Measurements from ENCODE around the gene KY. TPM values are rescaled to one million over a fixed set of nuclear protein-coding genes. Genes with fewer than 3 reads are reported as not detected.

KY gene
- total RNA-seq, 1 experiment from 2014 or later: 1.5 TPM

DNA sequence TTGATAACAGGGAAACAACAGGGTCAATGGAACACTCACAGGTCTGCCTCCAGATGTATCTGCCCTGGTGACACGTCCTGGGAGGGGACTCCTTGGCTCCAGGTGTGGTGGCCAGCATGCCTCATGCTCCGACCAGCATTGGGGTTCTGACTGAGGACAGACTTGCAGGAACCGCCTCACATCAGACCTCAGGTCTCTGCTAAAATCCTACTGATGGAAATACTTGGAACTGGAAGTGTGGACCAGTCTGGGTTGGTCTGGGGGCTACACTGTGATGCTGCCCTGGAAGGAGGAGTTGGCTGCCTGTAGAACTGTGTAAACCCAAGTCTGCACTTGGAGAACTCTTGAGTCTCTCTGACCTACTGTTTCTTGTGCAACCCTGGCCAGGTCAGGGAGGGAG lies 17.1 kb upstream of the KY start:
- no peak for DNase-seq (ENCODE audit: low read depth)

DNA sequence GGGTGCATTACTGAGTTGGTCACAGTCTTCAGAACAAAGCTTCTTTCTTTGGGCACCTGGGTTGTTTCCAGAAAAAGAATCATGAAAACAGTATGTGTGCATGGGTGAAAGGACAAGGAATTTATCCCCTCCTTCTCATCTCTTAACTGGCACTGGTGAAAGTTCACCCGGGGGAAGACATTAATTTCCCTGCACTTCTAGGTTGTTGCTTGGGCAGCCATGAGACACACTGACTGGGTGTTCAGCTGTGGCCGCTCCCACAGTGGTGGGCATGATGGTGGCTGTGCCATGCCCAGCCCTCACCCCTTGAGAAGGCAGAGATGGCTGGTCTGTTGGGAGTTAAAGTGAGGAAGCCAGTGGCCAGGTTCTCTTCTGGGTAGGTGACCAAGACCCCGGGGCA lies 16.6 kb upstream of the KY start:
- no peak for DNase-seq (ENCODE audit: low read depth)

DNA sequence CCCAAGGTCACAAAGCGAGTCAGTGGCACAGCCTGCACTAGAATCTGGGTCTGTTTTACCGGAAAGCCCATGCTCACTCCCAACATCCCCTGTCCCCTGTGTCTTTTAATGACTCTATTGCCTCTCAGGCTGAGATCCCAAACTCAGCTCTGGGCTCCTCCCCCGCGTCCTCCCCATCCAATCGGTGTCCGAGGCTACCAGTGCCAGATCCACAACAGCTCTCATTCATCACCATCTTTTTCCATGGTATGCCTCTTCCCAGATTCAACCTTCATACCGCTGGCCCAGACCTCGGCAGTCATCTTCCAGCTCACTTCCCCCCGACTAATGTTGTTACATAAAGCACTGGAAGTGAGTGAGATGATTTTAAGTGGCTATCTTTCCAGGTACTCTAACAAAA lies 16.1 kb upstream of the KY start:
- peak; percentile 49 for DNase-seq (ENCODE audit: low read depth)

DNA sequence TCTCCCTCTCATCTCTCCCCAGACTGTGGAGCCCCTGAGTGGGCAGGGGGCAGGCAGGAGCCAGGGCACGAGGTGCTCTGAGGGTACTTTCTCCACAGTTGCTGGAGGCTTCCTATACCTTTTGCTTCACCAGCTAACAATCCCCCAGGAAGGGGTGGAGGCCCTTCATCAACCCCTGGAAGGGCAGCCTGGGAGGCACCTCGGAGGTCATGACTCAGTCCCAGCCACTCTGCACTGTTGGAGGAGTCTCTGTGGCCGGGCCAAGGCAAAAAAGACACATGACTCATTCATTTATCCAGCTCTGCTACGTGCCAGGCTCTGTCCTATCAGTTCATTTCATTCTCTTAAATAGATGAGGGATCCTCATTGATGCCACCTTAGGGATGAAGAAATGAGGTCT lies 15.6 kb upstream of the KY start:
- peak; percentile 88 for DNase-seq (ENCODE audit: low read depth)

DNA sequence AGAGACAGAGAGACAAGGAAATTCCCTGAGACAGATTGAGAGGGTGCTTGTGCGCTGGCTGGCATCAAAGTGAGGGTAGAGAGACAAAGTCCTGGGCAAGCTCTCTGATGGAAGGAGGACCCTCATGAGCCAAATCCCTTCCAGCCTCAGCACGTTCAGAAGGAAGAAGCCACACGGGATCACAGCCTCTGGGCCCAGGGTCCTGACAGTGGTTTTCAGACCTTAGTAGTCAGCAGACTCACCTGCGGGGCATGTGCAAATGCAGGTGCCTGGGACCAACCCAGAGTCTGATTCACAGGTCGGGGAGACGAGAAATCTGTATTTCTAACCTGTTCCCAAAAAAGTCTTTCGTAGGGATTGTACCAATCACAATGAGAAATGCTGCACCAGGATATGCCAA lies 15.2 kb upstream of the KY start:
- no peak for DNase-seq (ENCODE audit: low read depth)

DNA sequence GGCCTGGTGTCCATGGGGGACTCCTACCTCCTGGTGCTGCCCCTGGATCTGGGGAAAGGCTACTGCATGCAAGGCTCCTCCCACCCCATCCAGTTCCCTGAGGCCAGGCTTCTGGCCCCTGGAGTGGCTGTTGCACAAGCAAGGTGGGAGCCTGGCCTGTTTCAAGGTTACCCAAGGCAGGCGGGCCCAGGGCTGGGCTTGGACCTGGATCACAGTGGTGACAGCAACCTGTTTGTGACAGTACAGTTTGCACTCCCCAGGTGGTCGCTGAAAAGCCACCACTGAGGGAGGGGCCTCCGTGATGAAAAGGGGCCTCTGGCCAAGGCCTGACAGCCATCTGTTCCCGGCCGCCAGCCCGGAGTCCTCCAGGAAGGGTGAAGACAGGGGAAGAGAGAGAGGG lies 14.4 kb upstream of the KY start:
- no peak for DNase-seq (ENCODE audit: low read depth)

DNA sequence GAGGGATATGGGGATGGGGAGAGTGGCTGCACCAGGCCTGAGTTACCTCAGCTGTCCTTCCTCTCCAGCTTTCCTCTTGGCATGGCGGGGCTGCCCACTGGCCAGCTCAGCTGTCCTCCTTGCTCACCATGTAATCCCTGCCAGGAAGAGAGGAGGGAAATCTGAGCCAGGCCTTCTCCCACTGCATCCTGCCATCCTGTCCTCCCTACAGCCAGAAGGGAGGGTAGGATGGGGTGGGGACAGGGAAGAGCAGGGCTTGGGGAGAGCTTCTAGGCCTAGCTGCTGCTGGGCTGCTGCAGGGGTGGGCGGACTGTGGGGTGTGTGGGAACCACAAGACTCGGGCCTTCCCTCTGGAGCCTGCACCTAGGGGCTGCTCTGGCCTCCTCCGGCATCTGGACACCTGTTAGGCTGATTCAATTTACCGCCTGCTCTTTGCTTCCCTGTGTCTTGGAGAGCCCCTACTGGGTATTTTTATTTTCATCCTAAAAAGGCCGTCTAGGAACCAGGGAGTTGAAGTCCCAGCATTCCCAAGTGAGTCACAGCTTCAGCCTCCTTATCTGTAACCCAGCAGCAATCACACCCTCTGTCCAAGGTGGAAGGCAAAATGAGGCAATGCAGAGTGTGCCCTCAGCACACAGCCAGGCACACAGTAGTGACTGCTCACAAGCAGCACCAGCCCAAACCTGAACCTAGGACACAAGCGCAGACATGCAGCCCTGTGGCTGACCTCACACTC lies 13.1 kb upstream of the KY start:
- DNase-seq (ENCODE audit: low read depth): peak; percentile 51

DNA sequence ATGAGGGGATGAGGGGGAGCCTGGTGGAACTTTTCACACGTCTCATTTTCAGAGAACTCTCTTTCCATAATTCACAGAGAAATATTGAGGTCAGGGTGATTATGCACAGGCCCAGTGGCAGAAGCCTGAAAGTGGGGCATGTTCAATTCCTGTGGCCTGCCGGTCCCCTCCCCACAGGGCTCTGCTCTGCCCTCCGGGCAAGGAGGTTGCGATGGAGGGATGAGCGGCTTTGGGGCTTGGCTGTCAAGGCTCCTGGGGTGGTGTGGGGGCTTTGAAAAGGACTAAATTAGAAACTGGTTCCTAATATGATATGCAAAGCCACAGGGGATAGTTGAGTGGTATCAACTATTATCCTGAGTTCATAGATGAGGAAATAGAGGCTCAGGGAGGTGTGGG lies 9.2 kb upstream of the KY start:
- DNase-seq (ENCODE audit: low read depth): no peak

DNA sequence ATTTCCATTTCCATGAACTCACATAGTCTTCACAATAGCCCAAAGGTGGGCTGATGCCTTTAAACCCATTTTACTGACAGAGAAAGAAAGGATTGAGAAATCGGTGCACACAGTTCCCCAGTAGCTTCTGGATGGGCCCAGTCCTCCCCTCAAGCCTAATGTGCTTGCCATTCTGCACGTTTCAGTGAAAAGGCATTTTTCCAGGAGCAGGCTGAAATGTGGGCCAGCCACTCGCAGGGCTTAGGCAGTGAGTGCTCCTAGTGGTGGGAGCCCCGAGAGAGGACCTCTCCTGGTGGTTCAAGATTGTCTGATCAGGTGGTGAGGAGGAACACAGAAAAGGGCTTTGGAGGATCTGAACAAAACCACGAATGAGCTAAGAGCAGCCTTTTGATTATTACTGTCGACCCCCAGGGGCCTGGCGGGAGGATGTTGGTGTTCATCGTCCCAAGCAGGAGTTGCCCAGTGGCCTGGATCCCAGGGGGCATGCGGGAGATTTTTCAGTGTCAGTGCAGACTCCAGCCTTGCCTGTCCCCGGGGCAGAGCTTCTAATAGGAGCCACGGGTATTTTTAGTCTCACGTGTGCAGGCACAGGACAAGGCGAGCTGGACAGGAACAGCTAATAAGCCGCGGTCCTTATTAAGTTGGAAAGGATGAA lies 8.7 kb upstream of the KY start:
- no peak for DNase-seq (ENCODE audit: low read depth)

DNA sequence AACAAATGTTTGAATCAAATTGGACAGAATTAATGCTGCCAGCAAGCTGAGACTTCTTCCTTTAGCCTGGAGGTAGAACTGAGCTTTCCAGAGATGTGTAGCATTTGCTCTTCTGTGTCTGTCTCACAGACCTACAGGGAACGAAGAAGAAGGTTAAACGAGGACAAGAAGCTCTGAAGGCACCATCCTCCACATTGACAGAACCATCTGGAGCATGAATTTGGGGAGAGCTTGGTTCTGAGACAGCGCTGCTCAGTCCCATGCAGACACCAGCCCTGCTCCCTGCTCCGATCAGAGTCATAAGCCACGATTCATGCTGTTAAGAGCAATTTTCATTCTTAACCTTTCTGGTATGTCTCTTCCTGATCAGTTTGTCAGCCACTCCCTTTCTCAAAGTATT lies 7.7 kb upstream of the KY start:
- DNase-seq (ENCODE audit: low read depth): no peak

DNA sequence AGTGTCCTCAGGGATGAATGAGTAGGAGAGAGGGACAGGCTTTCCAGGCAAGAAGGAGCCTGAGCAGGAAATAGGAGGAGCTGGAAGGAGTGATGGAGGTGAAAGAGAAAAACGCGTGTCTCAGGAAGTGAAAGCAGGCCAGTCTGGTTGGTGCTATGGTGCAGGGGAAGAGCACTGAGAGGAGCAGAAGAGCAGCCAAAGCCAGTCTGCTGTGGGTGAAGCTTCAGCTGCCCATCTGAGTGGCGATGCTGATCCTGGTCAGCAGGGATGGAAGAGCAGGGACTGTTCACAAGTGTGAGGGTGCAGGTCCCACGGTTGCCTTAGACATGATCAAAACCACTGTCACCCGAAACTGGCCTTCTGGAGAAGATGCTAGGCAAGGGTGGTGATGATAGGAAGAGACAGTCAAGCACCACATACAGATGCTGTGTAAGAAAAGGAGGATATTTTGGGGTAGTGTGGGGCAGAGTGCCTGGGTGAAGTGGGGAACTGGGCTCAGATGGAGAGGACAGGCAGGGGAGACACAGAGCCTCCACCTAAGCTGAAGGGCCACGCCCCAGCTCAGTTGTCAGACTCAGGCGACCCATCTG lies 5.5 kb upstream of the KY start:
- no peak for DNase-seq (ENCODE audit: low read depth)

DNA sequence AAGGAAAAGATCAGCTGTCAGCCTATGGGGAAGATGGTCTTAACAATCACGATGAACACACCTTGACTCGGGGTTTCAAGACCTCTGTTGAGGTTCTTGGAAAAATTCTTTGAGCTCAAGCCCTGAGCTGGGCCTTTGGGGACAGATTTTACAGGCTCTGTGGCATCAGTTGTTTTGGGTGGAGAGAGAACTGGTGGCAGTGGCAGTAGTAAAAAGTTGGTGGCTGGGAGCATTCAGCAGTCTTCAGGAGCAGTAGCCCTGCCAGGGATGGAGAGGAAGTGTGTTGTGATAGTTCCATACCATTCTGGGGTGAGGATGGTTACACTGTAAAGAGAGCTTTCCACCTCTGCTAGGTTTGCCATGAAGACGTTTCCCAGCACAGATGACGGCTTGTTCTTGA lies 4.9 kb upstream of the KY start:
- DNase-seq (ENCODE audit: low read depth): no peak

DNA sequence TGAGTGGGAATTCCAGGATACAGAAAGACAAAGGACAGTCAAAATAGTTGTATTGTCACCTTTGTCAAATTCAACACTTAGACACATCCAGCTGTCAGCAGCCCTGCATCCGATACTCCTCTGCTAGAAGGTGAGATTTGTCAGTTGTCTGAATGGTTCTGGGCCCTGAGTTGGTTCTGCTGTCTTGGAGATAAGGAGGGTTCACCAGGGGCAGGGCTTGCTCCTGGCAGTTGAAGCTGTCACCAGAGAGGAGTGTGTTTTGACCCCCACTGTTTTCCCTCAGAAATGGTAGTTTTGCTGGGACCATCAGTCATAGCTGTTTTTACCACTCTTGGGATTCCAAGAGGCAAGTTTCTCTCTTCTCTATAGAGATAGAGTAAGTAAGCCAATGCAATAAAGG lies 3.2 kb upstream of the KY start:
- DNase-seq (ENCODE audit: low read depth): no peak

DNA sequence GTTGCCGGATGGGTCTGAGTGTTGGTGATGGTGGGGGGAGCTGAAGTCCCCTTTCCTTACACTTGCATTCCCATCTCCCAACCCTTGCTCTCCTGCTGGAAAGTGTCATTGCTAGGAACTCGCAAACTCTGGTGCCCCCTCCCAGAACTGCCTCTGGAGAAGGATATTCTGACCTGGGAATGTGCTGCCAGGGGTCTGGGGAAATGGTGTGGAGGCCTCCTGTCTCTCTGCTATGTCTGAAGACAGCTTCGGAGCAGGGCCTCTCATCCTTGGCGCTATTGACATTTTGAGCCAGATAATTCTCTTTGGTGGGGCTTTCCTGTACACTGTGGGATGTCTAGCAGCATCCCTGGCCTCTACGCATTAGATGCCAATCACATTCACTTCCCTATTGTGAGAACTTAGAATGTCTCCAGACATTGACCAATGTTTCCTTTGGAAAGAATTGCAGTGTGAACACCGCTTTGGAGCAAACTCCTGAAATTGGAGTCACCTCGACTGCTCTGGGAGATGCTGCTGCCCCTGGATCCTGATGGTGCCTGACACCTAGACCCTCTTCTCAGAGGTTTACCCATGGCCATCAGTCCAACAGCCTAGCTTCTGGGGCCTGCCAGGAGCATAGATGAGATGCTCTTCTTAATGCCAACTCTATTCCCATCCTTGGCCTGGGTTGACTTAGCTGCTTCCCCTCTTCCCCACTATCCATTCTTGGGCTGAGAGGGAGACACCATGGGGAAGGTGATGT lies 2.2 kb upstream of the KY start:
- DNase-seq (ENCODE audit: low read depth): no peak

DNA sequence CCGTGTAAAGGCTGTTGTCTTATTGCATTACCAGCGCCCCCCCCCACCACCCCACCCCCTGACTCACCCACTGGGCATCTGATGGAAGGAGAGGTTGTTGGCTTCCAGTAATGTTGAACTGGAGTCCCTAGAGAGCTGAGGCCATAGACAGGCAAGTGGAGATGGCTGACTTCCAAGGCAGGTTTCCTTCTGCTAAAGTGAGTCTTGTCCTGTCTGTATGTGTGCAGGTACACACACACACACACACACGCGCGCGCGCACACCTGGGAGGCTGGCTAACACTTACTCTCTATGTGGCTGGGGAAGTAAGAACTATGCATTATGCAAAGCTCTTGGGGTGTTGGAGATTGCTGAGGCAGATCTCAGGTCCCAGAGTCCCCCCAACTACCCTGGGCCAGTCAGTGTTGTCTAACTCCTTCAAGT lies 1.6 kb upstream of the KY start:
- DNase-seq (ENCODE audit: low read depth): peak; percentile 84

DNA sequence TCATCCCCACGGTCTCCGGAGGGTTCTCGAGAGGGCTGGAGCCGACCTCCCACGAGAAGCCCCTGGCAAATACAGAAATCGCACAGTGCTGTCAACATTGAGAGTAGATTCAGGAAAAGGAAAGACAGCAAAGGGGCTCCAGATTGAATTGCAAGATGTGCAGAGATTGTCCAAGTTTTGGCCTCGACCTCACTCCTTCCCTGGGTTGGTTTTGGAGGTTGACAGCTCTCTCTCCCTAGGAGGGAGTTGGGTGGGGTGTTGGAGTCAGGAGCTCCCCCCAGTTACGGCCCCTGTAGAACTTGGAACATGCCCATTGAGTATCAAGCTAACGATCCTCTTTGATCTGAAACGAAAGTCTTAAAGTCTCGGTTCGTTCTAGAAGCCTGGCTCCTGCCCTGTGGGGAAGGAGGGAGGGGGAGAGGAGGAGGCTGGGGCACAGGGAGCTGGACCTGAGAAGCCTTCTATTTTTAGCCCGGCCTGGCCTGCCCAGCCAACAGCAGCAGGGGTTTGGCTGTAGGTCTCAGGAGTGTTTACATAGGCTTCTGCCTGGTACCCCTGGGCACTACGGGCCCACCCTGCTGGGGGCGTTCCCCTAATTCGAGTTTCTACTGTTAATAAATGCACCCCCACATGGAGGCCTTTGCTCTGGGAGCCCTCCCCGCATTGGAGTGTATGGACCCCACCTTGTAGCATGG lies 672 bp upstream of the KY start:
- peak; percentile 55 for DNase-seq (ENCODE audit: low read depth)

DNA sequence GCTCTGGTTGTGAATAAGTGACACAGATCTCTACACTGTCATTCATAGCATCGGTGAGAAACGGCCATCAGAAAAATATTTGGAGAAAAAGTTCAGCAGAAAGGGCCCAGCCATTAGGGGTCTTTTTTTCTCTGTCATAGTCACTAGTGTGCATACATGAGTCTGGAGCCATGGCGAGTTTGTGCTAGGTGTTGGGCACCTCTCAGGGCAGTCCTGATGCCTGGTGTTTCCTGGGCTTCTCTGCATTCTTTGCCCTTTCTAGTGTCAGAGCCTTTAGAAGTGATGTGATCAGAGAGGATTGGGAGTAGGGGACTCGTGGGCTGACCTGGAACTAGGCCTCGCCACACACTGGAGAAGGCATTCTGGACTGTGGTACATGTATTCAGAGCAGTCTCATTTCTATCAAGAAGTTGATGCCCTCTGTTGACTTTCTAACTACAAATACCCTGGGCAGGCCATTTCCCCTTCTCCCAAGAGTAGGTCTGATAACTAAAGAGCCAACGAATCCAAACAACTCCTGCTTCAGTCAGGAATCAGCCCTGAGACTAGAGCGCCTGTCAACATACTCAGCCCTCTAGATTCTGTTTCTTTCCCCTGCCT lies 1.6 kb downstream of the KY start:
- no peak for DNase-seq (ENCODE audit: low read depth)

DNA sequence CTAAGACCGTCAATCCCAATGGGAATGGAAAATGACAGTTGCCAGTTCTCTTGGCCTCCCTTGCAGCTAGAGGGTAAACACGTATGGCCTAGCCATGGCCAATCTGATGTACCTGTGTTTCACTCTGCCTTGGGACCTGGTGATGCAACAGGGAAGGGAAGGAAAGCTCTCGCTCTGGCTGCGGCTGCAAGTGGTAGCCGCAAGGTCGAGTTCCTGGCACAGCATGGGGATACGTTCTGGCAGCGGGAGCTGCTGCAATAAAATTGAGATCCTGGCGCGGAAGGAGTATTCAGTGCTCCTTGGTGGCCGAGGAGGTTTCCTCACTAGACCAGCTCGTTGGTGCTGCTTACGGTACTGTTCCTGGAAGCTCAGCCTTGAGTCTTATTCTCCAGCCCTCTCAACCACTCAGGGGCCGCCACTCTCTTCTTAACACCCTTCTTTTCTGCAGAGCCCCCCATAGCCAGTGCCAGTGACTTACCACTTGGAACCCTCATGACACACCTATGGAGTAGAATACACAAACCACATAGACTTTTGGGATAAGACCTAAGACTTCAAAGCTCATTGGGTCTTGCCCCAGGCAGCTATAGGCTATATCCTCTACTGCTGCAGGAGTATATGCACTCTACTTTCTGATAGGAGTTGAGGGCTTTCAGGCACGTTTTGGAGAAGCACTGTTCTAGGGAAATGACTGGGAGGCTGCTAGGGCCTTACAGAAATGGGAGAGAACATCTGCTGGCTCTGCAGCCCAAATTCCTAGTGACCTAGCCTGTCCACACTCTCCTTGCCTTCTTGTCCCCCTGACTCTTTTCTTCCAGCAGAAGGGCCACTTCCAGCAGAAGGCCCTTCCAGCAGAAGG lies 2.7 kb downstream of the KY start:
- no peak for DNase-seq (ENCODE audit: low read depth)

DNA sequence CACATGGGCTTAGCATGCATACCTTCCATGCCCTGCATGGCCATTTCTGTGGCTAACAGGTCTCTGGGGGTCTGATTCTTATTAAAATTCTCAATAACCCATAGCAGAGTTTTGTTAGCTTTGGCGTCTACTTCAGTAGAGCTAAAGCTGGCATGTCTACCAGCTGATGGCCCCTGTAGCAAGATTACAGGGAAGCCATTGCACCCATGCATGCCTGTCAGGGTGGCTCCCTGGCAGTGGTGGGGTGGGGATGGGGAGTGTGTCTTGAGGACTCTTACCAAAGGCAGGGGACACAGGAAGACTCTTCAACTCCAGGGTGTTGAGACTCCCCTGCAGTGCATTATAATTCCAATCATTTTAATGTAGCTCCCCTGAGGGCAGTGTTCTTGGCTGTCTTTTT lies 4.7 kb downstream of the KY start:
- no peak for DNase-seq (ENCODE audit: low read depth)

DNA sequence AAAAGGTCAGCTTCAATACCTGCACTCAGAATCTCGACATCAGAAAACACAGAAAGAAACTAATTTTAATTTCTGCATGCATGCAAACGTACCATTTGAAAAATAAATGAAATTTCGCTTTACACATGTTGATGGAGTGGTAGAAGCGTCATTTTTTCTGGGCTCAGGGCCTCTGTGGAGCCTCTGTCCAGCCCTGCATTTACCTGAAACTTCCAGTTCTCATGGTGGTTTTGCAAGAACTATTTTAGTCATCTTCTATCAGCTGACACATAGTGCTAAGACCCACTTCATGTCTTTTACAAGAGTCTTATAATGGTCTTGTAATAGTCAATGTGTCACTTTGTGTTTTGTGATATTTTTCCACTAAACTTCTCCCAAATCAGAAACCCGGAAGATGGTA lies 5.3 kb downstream of the KY start:
- no peak for DNase-seq (ENCODE audit: low read depth)

All from Daoy (cell line).